Measurements from ENCODE around the gene YIPF3.

- TF ChIP-seq EP300 (IDR thresholded peaks at IDR 0.05) = no peak
- TF ChIP-seq, protein P1, sequence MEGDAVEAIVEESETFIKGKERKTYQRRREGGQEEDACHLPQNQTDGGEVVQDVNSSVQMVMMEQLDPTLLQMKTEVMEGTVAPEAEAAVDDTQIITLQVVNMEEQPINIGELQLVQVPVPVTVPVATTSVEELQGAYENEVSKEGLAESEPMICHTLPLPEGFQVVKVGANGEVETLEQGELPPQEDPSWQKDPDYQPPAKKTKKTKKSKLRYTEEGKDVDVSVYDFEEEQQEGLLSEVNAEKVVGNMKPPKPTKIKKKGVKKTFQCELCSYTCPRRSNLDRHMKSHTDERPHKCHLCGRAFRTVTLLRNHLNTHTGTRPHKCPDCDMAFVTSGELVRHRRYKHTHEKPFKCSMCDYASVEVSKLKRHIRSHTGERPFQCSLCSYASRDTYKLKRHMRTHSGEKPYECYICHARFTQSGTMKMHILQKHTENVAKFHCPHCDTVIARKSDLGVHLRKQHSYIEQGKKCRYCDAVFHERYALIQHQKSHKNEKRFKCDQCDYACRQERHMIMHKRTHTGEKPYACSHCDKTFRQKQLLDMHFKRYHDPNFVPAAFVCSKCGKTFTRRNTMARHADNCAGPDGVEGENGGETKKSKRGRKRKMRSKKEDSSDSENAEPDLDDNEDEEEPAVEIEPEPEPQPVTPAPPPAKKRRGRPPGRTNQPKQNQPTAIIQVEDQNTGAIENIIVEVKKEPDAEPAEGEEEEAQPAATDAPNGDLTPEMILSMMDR (IDR thresholded peaks at IDR 0.05) = no peak
These were observed 8.1 kb downstream of the YIPF3 start for GRCh38 chr6:43508481-43509141.
